Esophagus muscularis mucosa (tissue), 4 donors: Measurements from ENCODE around the gene HAX1. TPM values are rescaled to one million over a fixed set of nuclear protein-coding genes. Genes with fewer than 3 reads are reported as not detected.

Experiments
- DNase-seq: peaks from one replicate; pipeline ENCODE4 v3.0.0-alpha.2; 2017; ENCODE audit errors: extremely low spot score
- H3K27ac ChIP-seq, 4 donors: fragments of 200-600 bp; sonication (generic); replicated peaks in 1 of 4; 1 replicate in 3 of 4; 2 replicates in 1 of 4; pipeline ENCODE4 v1.5.1; 2016 to 2019; ENCODE audit warnings: mild to moderate bottlenecking in 1 of 4
- H3K27me3 ChIP-seq, 4 donors: fragments of 200-600 bp; sonication (generic); one replicate each; pipeline versions ENCODE4 v1.5.1 to v1.6.0; 2016 to 2019
- H3K36me3 ChIP-seq, 4 donors: fragments of 200-600 bp; sonication (generic); one replicate each; pipeline ENCODE4 v1.5.1; 2016 to 2019
- H3K4me1 ChIP-seq, 4 donors: fragments of 200-600 bp; sonication (generic); one replicate each; pipeline ENCODE4 v1.5.1; 2016 to 2019
- H3K4me3 ChIP-seq, 4 donors: fragments of 200-600 bp; sonication (generic); 1 replicate in 2 of 4; 2 replicates in 2 of 4; pipeline ENCODE4 v1.5.1; 2016 to 2019; ENCODE audit warnings: mild to moderate bottlenecking in 4 of 4, moderate library complexity in 1 of 4
- H3K9me3 ChIP-seq, 4 donors: fragments of 200-600 bp; sonication (generic); 1 replicate in 3 of 4; 2 replicates in 1 of 4; pipeline ENCODE4 v1.5.1; 2016 to 2019
- EP300 ChIP-seq: sonication (generic); formaldehyde crosslinking; IDR thresholded peaks from one replicate; pipeline ENCODE4 v1.6.1; 2017; ENCODE audit warnings: antibody characterized with exemption
- POLR2A ChIP-seq: fragments of 450-650 bp; IDR thresholded peaks from one replicate; pipeline ENCODE4 v1.6.1; 2017; ENCODE audit warnings: antibody characterized with exemption, moderate library complexity, mild to moderate bottlenecking, low read depth
- POLR2AphosphoS5 ChIP-seq, 2 donors: sonication (generic); formaldehyde crosslinking; IDR thresholded peaks; one replicate each; pipeline ENCODE4 v1.6.1; 2017; ENCODE audit warnings: antibody characterized with exemption in 2 of 2
- WGBS: methylation state at CpG from one replicate; pipeline ENCODE4 v1.1.5; 2018; 5-methylcytosine and 5-hydroxymethylcytosine counted together
- intact Hi-C: fragments of 100-400 bp; cut with DNase I; formaldehyde crosslinking; loops from one replicate; pipeline ENCODE4 v1.15.1; 2023
- total RNA-seq, 4 donors: library from RNA; depleted of rRNA; stranded (reverse); fragments of >200 nt; gene quantifications; one replicate each; pipeline versions ENCODE4 v1.1.0 to v1.2.1, GENCODE V29; 2016
- TF ChIP-seq, protein P1 (sequence below), 3 experiments: fragments of 200-600 bp in 2 of 3; fragments of 450-650 bp in 1 of 3; sonication (generic) in 2 of 3; IDR thresholded peaks; one replicate each; pipeline ENCODE4 v1.5.1; 2017 to 2019; ENCODE audit warnings: antibody characterized with exemption in 3 of 3, mild to moderate bottlenecking in 2 of 3, moderate library complexity in 1 of 3

The HAX1 gene
- total RNA-seq, 4 donors from 2014 or later = 71.0 to 127 (median 104) TPM

DNA sequence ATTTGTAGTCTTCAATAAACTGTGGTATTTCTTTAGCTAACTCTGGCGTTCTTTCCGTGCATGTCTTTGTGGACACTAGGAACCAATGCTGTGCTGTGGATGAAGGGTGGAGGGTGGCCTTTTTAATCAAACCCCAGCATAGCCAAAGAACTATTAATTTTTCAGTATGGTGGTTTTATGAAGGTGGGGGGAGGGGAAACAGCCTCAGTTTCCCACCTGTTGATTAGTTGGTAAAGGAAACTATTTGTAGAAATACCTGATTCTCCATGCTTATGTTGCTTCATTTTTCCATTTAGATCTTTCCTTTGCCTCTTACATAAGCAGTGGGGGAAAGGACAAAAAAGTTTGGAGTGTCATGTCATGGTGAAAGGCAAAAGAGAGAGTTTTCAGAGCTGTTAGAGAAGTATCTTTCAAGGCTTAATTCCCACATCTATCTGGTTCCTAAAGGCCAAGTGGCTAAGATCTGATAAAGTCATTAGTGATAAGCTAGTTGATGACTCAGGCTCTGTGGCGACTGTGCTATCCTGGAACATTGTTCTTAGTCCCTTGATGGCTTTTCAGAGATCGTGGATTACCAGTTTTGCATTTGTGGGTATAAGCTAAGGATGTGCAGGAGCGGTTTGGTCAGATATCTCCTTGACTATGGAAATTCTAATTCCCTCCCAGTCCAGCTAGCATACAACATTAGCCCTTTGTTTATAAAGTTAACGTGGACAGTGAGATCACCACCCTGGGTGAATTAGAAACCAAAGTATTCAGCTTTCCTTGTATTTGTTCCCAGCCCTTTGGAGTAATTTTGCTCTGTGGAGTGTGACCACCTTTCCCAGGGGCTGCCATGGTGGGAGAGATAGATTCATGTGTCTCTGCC lies 8.7 kb upstream of the HAX1 start:
- peaks cover 0 to 4% (median 2%) of the 10 kb centered on the region in 4 donors for H3K4me1 ChIP-seq
- H3K9me3 ChIP-seq = no peaks in the 10 kb centered on the region
- H3K4me3 ChIP-seq = no peak overlapping the region
- H3K36me3 ChIP-seq = peaks cover 73 to 98% (median 85%) of the 10 kb centered on the region in 4 donors
- 57% methylated on average over 6 of the region's 6 CpGs for WGBS
- H3K27me3 ChIP-seq = no peaks in the 10 kb centered on the region
- no peak for DNase-seq
- intact Hi-C loops = no loop called here
- H3K27ac ChIP-seq = no peak overlapping the region
- TF ChIP-seq POLR2AphosphoS5 (IDR thresholded peaks at IDR 0.05) (no peak), EP300 (no peak), POLR2A (no peak)
- TF ChIP-seq, protein P1, sequence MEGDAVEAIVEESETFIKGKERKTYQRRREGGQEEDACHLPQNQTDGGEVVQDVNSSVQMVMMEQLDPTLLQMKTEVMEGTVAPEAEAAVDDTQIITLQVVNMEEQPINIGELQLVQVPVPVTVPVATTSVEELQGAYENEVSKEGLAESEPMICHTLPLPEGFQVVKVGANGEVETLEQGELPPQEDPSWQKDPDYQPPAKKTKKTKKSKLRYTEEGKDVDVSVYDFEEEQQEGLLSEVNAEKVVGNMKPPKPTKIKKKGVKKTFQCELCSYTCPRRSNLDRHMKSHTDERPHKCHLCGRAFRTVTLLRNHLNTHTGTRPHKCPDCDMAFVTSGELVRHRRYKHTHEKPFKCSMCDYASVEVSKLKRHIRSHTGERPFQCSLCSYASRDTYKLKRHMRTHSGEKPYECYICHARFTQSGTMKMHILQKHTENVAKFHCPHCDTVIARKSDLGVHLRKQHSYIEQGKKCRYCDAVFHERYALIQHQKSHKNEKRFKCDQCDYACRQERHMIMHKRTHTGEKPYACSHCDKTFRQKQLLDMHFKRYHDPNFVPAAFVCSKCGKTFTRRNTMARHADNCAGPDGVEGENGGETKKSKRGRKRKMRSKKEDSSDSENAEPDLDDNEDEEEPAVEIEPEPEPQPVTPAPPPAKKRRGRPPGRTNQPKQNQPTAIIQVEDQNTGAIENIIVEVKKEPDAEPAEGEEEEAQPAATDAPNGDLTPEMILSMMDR (IDR thresholded peaks at IDR 0.05) = no peak

- intact Hi-C loops = no loop called here
- Histone ChIP-seq H3K36me3 (peaks cover 73 to 98% (median 85%) of the 10 kb centered on the region in 4 donors), H3K9me3 (no peaks in the 10 kb centered on the region), H3K27ac (no peak overlapping the region), H3K4me1 (peaks cover 0 to 4% (median 2%) of the 10 kb centered on the region in 4 donors), H3K4me3 (no peak overlapping the region), H3K27me3 (no peaks in the 10 kb centered on the region)
- WGBS = 25% methylated on average over 1 of the region's 1 CpG
- TF ChIP-seq, protein P1 (IDR thresholded peaks at IDR 0.05) = no peak
- TF ChIP-seq POLR2AphosphoS5 (IDR thresholded peaks at IDR 0.05) (no peak), POLR2A (no peak), EP300 (no peak)
- DNase-seq = no peak
Measured at GRCh38 chr1:154264454-154264853, 8.0 kb upstream of the HAX1 start.

DNA sequence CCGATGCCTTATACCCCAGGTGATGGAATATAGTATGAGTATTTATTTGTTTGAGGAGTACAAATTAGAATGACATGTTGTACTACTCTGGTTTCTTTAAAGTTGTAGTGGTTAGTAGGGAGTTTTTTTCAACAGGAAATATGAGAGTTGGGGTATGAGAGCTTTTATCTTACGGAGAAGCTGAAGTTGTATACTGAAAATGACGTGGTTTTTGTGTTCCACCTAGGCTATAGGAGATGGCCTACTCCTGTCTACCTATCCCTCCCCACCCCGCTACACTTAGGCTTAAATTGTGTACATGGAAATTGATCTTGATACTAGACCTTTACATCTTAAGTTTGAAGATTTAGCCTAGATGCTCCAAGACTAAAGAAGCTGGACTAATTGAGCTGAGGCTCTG lies 6.8 kb upstream of the HAX1 start:
- intact Hi-C loops = no loop called here

DNA sequence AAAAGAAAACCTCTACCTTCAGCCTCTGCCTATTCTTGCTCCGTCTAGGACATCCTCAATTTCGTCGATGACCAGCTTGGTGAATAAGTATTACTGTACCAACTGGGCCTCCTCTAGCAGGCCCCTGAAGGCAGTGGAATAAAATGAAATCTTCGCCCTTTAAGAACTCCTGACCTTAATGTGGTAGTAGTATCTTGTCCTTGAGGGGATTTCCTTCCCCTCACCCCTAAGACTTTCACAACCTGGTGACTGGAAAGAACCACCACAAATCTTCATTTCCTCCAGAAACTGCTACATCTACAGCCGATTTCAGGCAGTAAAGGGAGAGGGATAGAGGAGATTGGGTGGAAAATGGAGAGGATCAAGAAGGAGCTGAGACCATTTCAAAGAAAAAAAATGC lies 1.6 kb upstream of the HAX1 start:
- DNase-seq = no peak
- 88% methylated on average over 5 of the region's 5 CpGs for WGBS
- Histone ChIP-seq H3K27me3 (no peaks in the 10 kb centered on the region), H3K27ac (peak overlapping the region in 1 of 4 donors; percentile 92), H3K9me3 (no peaks in the 10 kb centered on the region), H3K4me1 (peaks cover 16 to 24% (median 24%) of the 10 kb centered on the region in 4 donors), H3K36me3 (peaks cover 50 to 73% (median 60%) of the 10 kb centered on the region in 4 donors), H3K4me3 (no peak overlapping the region)
- TF ChIP-seq POLR2A = no peak
- TF ChIP-seq EP300 = no peak
- TF ChIP-seq, protein P1 (IDR thresholded peaks at IDR 0.05) = no peak
- TF ChIP-seq POLR2AphosphoS5 (IDR thresholded peaks at IDR 0.05) = no peak
- intact Hi-C loops = loop anchor here (5.0 kb wide), 2 partner anchors 51 to 74 kb away; partner anchors contain the start of gene AQP10

More for the DNA sequence above, 6.8 kb upstream of the HAX1 start:
- H3K27me3 ChIP-seq = no peaks in the 10 kb centered on the region
- H3K27ac ChIP-seq = no peak overlapping the region
- 66% methylated on average over 4 of the region's 4 CpGs for WGBS
- no peaks in the 10 kb centered on the region for H3K9me3 ChIP-seq
- H3K4me1 ChIP-seq = peaks cover 0 to 4% (median 2%) of the 10 kb centered on the region in 4 donors
- no peak overlapping the region for H3K4me3 ChIP-seq
- peaks cover 71 to 98% (median 85%) of the 10 kb centered on the region in 4 donors for H3K36me3 ChIP-seq
- TF ChIP-seq EP300 = no peak
- no peak for TF ChIP-seq POLR2AphosphoS5 (IDR thresholded peaks at IDR 0.05)
- TF ChIP-seq POLR2A = no peak
- TF ChIP-seq, protein P1 (IDR thresholded peaks at IDR 0.05) = no peak
- no peak for DNase-seq
